K562 (cell line): ENCODE measurements around the gene DNAJB2. TPM values are rescaled to one million over a fixed set of nuclear protein-coding genes. Genes with fewer than 3 reads are reported as not detected.
A peak's percentile ranks its signal among the peaks of the same experiment; 100 is the strongest.

ENCODE experiments used
- ATAC-seq: fragments of 200-7000 bp; cut with Tn5 transposase; 3 replicates; pipeline ENCODE4 v1.9.1; 2020; ENCODE audit warnings: moderate library complexity
- BruUV-seq: library from RNA; stranded (reverse); fragments of 400-500 nt; replicated peaks from 2 replicates; lab custom pipeline; 2021; lab: Mats Ljungman, UMichigan
- CTCF ChIA-PET: fragments of 300-600 bp; formaldehyde crosslinking; extraction: SDS; loops from one replicate; lab custom pipeline; 2021; ENCODE audit warnings: low intra/inter-chr PET ratio; lab: Yijun Ruan, JAX
- POLR2A ChIA-PET: fragments of 300-600, 350-650 bp; sonication (Branson Sonifier 250); formaldehyde crosslinking; extraction: SDS; loops from one replicate; lab custom pipeline; 2021; ENCODE audit warnings: antibody characterized with exemption, inconsistent platforms; lab: Yijun Ruan, JAX
- DNase-seq, 4 experiments: peaks; one replicate each; pipeline versions ENCODE4 v3.0.0 to v3.0.0-alpha.2; 2011 to 2018; ENCODE audit warnings: low spot score in 3 of 4, mixed read lengths in 3 of 4; ENCODE audit errors: extremely low read depth in 1 of 4
- FAIRE-seq: peaks from 2 replicates; lab custom pipeline; 2011; peaks lifted over from hg19 to GRCh38; lab: Jason Lieb, UNC
- H2AFZ ChIP-seq: 2 replicates; pipeline ENCODE4 v1.6.0; 2011; ENCODE audit warnings: low read depth, low read length, control low read depth, inconsistent platforms
- H3K27ac ChIP-seq: fragments of 200-600 bp; 3 replicates; pipeline ENCODE4 v1.8.0; 2011; ENCODE audit warnings: low read depth, mild to moderate bottlenecking, control low read depth, inconsistent platforms, low read length, moderate library complexity, mixed read lengths; ENCODE audit errors: extremely low read depth
- H3K27me3 ChIP-seq, 2 experiments: fragments of 300-600 bp in 1 of 2; 2 replicates in 1 of 2; 3 replicates in 1 of 2; pipeline versions ENCODE4 v1.6.0 to v1.8.0; 2011; ENCODE audit warnings: inconsistent platforms in 2 of 2, low read length in 2 of 2, mild to moderate bottlenecking in 1 of 2, mixed read lengths in 1 of 2, moderate library complexity in 1 of 2; ENCODE audit not compliant: control insufficient read depth in 2 of 2, insufficient read depth in 2 of 2
- H3K36me3 ChIP-seq: fragments of 300-600 bp; 3 replicates; pipeline ENCODE4 v1.8.0; 2011; ENCODE audit warnings: mild to moderate bottlenecking, low read length, inconsistent platforms; ENCODE audit not compliant: control insufficient read depth, insufficient read depth
- H3K4me1 ChIP-seq, 2 experiments: fragments of 200-600 bp in 1 of 2; replicated peaks in 1 of 2; 2 replicates in 1 of 2; 3 replicates in 1 of 2; pipeline versions ENCODE4 v1.5.1 to v1.8.0; 2011; ENCODE audit warnings: inconsistent platforms in 2 of 2, low read length in 2 of 2, mild to moderate bottlenecking in 1 of 2, mixed read lengths in 1 of 2, moderate library complexity in 1 of 2; ENCODE audit not compliant: control insufficient read depth in 2 of 2, insufficient read depth in 2 of 2
- H3K4me2 ChIP-seq: 2 replicates; pipeline ENCODE4 v1.6.1; 2011; ENCODE audit warnings: low read length, control low read depth, inconsistent platforms, mixed read lengths; ENCODE audit not compliant: insufficient read depth
- H3K4me3 ChIP-seq: fragments of 200-600 bp; sonication (generic), shearing (Covaris generic); 2 replicates; pipeline ENCODE4 v1.5.1; 2016; ENCODE audit warnings: control low read depth, inconsistent platforms
- H3K79me2 ChIP-seq: fragments of 200-600 bp; 3 replicates; pipeline ENCODE4 v1.8.0; 2011; ENCODE audit warnings: low read length, inconsistent platforms; ENCODE audit not compliant: control insufficient read depth, insufficient read depth
- H3K9ac ChIP-seq, 2 experiments: 2 replicates each; pipeline versions ENCODE4 v1.6.0 to v1.6.1; 2011; ENCODE audit warnings: low read depth in 2 of 2, low read length in 2 of 2, control low read depth in 1 of 2, inconsistent platforms in 1 of 2, mild to moderate bottlenecking in 1 of 2, mixed read lengths in 1 of 2; ENCODE audit not compliant: insufficient read depth in 1 of 2
- H3K9me1 ChIP-seq: one replicate; pipeline ENCODE4 v1.6.0; 2011; ENCODE audit warnings: inconsistent platforms, mild to moderate bottlenecking, low read length, moderate library complexity; ENCODE audit not compliant: control insufficient read depth, insufficient read depth
- H3K9me3 ChIP-seq: replicated peaks from 2 replicates; pipeline ENCODE4 v1.5.1; 2011; ENCODE audit warnings: low read depth, low read length, inconsistent platforms; ENCODE audit not compliant: control insufficient read depth, insufficient read depth
- H4K20me1 ChIP-seq: replicated peaks from 2 replicates; pipeline ENCODE4 v1.6.1; 2011; ENCODE audit warnings: low read length, inconsistent platforms, mixed read lengths; ENCODE audit not compliant: control insufficient read depth, insufficient read depth
- ARID1B ChIP-seq: fragments of 450-650 bp; IDR thresholded peaks from 2 replicates; pipeline ENCODE4 v1.6.1; 2016; ENCODE audit warnings: antibody characterized with exemption, mild to moderate bottlenecking, inconsistent platforms
- CREB1 ChIP-seq, 2 experiments: sonication (generic) in 1 of 2; formaldehyde crosslinking in 1 of 2; IDR thresholded peaks; 2 replicates each; pipeline versions ENCODE4 v1.6.1 to v1.8.0; 2012 to 2022; ENCODE audit warnings: inconsistent platforms in 1 of 2, mild to moderate bottlenecking in 1 of 2, missing genetic modification reagents in 1 of 2, moderate library complexity in 1 of 2
- CREM ChIP-seq: IDR thresholded peaks from 2 replicates; pipeline ENCODE4 v1.6.1; 2014; ENCODE audit warnings: antibody characterized with exemption, low read depth
- DMBX1 ChIP-seq: fragments of 250-450 bp; sonication (Bioruptor Pico); IDR thresholded peaks from 2 replicates; pipeline ENCODE4 v1.8.0; 2022; ENCODE audit warnings: inconsistent platforms, mild to moderate bottlenecking, moderate library complexity, borderline replicate concordance
- HNRNPL ChIP-seq: fragments of 200-400 bp; formaldehyde crosslinking; IDR thresholded peaks from 2 replicates; pipeline ENCODE4 v1.6.1; 2017; ENCODE audit warnings: low read depth, mild to moderate bottlenecking, low read length
- HSF4 ChIP-seq: fragments of 250-450 bp; sonication (Bioruptor Pico); IDR thresholded peaks from 2 replicates; pipeline ENCODE4 v2.1.2; 2022; ENCODE audit warnings: mild to moderate bottlenecking, moderate library complexity, borderline replicate concordance
- JUN ChIP-seq, 2 experiments: sonication (generic) in 1 of 2; formaldehyde crosslinking in 1 of 2; IDR thresholded peaks; 2 replicates each; pipeline versions ENCODE4 v1.6.1 to v1.8.0; 2012 to 2022; ENCODE audit warnings: borderline replicate concordance in 2 of 2, mild to moderate bottlenecking in 2 of 2, improper control_type of control experiment in 1 of 2, low read depth in 1 of 2, low read length in 1 of 2, missing genetic modification reagents in 1 of 2
- MIER1 ChIP-seq: fragments of 450-650 bp; IDR thresholded peaks from 2 replicates; pipeline ENCODE4 v1.6.1; 2016; ENCODE audit warnings: antibody characterized with exemption, mild to moderate bottlenecking, low read depth
- MTA2 ChIP-seq: fragments of 450-650 bp; IDR thresholded peaks from 2 replicates; pipeline ENCODE4 v1.6.1; 2016; ENCODE audit warnings: low read depth
- POLR3A ChIP-seq: IDR thresholded peaks from 2 replicates; pipeline ENCODE4 v1.6.1; 2011; ENCODE audit warnings: borderline replicate concordance, mild to moderate bottlenecking, moderate library complexity; ENCODE audit not compliant: insufficient read length, insufficient read depth; ENCODE audit errors: extremely low read depth
- PYGO2 ChIP-seq: fragments of 450-650 bp; IDR thresholded peaks from 2 replicates; pipeline ENCODE4 v1.6.1; 2016; ENCODE audit warnings: mild to moderate bottlenecking, missing genetic modification characterization, moderate library complexity, missing compliant biosample characterization
- SRSF9 ChIP-seq: fragments of 200-400 bp; formaldehyde crosslinking; IDR thresholded peaks from 2 replicates; pipeline ENCODE4 v1.6.1; 2017; ENCODE audit warnings: low read depth, low read length, borderline replicate concordance
- TCFL5 ChIP-seq: fragments of 250-450 bp; sonication (Bioruptor Pico); conservative IDR thresholded peaks from 2 replicates; pipeline ENCODE4 v1.6.1; 2021; ENCODE audit warnings: mild to moderate bottlenecking, moderate library complexity, matching md5 sums
- ZC3H4 ChIP-seq: sonication (generic); formaldehyde crosslinking; IDR thresholded peaks from 2 replicates; pipeline ENCODE4 v1.9.0; 2021; ENCODE audit warnings: missing genetic modification reagents, borderline replicate concordance
- ZNF586 ChIP-seq: fragments of 450-650 bp; formaldehyde crosslinking; conservative IDR thresholded peaks from 2 replicates; pipeline ENCODE4 v1.4.0; 2020; ENCODE audit warnings: mild to moderate bottlenecking, moderate library complexity
- ZNF717 ChIP-seq: fragments of 250-450 bp; sonication (Bioruptor Pico); IDR thresholded peaks from 2 replicates; pipeline ENCODE4 v1.5.0; 2021
- WGBS: fragments of 100-300 bp; shearing (Covaris generic); methylation state at CpG from one replicate; pipeline ENCODE4 v1.1.6; 2016; ENCODE audit warnings: low coverage, mixed read lengths; ENCODE audit not compliant: insufficient coverage; ENCODE audit errors: missing lambda C conversion rate; 5-methylcytosine and 5-hydroxymethylcytosine counted together
- in situ Hi-C: fragments of 300-500 bp; cut with MboI; formaldehyde crosslinking; loops from 4 replicates; pipeline ENCODE4 v1.15.0; 2018; ENCODE audit warnings: inconsistent platforms, mixed read lengths
- intact Hi-C: fragments of 100-400 bp; cut with micrococcal nuclease; formaldehyde crosslinking; loops from 2 replicates; pipeline ENCODE4 v1.14.2; 2022
- polyA plus RNA-seq, 8 experiments: library from polyadenylated mRNA; depleted of rRNA in 4 of 8; stranded (reverse) in 5 of 8; unstranded in 3 of 8; fragments of >200 nt; fragmentation: Nextera tagmentation in 2 of 8; fragmentation: Illumina TruSeq in 1 of 8; extraction: Ambion mirVana in 2 of 8; extraction: Trizol in 1 of 8; gene quantifications; 2 replicates each; pipeline versions ENCODE4 v1.2.1 to v1.2.3, GENCODE V29; 2011 to 2014; ENCODE audit warnings: inconsistent platforms in 1 of 8, missing spikeins in 1 of 8
- total RNA-seq, 7 experiments: library from RNA; depleted of rRNA in 6 of 7; stranded (reverse); fragments of >200 nt in 6 of 7; fragmentation: Illumina TruSeq in 2 of 7; extraction: Trizol in 2 of 7; gene quantifications; 2 replicates each; pipeline versions ENCODE4 v1.2.1 to v1.2.3, GENCODE V29; 2011 to 2021; ENCODE audit warnings: low replicate concordance in 1 of 7
- TF ChIP-seq, protein P1 (sequence below): fragments of 250-450 bp; sonication (Bioruptor Pico); IDR thresholded peaks from 2 replicates; pipeline ENCODE4 v1.5.0; 2021; ENCODE audit warnings: mild to moderate bottlenecking, borderline replicate concordance

DNAJB2 gene
- total and polyA plus RNA-seq, 9 of the 15 experiments (the other 6 are each of a cell fraction or from before 2014, with no cell fraction given): 0.08 to 3.0 (median 2.2) TPM; not detected in 1

DNA sequence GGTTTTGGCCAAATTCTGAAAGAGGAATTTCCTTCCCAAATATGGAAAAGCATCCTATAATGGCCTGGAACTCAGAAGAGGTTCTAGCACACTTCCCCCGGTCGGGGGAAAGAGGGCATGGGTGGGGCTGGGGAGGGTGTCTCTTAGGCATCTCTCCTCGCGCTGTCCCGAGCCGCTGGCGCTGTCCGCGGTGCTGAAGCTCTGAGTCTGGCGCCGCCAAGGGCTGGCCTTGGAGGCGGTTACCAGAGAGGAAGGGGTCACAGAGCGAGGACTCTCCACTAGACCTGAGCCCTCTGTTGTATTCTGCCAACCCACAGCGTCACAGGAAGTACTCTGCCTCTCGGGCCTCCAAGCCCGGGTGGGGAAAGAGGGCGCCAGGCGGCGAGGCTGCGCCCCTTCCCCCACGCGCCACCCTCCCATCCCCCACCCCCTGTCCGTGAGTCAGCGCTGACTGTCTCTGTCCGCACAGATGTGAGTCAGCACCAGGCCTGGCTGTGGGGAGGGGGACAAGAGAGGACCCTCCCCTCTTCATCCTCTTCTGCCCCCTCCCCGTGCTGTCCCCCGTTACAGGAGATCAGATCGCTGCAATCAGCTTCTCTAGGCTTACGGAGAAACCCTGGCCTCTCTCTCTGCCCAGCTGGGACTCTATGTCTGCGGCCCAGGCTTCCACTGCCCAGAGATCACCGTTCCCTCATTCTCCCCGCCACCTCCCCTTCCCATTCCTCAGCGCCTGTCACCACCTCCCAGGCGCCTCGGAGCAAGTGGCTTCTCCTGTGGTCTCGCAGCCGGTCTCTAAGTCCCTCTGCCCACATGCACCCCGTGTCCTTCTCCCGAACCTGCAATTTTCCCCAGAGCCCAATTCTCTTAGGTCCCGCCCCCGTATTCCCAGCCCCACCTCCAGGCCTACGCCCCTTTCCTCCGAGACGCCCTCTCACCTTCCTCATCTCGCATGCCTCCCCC is 29.3 kb downstream of the DNAJB2 start (continued):
- TF ChIP-seq POLR3A: no peak
- no peak for TF ChIP-seq SRSF9
- TF ChIP-seq ARID1B: peak; percentile 68
- TF ChIP-seq HSF4 (CRISPR knock-in tag): no peak
- TF ChIP-seq DMBX1 (CRISPR knock-in tag): peak; percentile 63; the same call in 1 of the 2 replicates
- TF ChIP-seq ZNF717 (CRISPR knock-in tag): no peak
- TF ChIP-seq PYGO2 (tag): no peak
- no peak for TF ChIP-seq ZNF586 (CRISPR knock-in tag)
- no peak for TF ChIP-seq HNRNPL

DNA sequence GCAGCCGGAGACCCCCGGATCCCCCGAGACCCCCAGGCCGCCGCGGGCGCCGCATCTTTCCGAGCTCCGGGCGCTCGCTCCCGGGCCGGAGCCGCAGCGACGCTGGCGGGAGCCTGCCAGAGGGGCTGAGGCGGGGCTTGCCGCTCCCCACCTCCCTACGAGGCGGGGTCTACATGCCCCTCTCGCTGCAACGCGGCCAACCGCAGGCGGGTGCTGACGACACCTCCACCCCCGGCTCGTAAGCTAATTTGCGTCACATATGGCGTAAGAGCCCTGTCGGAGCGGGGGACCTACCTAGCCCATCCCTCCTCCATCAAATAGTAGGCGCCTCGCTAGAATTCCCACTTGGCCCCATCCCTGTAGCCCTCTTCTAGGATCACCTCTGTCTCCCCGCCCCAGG is 30.1 kb downstream of the DNAJB2 start, which contains the start of gene PTPRN:
Gene PTPRN (minus strand): TSS at position 124 of the 400 bp plus-strand sequence. CDS start 69 bp downstream, at position 55.
- Histone ChIP-seq H3K4me2 (peak within 1 kb of the TSS; percentile 65), H3K36me3 (no peaks in the 10 kb centered on the region), H3K4me1 (peaks cover 0 to 15% of the 10 kb centered on the region in 2 experiments; a peak in 2 of 5 replicates), H3K9me3 (no peaks in the 10 kb centered on the region), H2AFZ (no peak within 1 kb of the TSS), H4K20me1 (no peaks in the 10 kb centered on the region), H3K9ac (no peak within 1 kb of the TSS), H3K27me3 (peaks cover 6 to 22% of the 10 kb centered on the region in 2 experiments; a peak in 3 of 5 replicates), H3K4me3 (peak within 1 kb of the TSS; percentile 22), H3K79me2 (no peaks in the 10 kb centered on the region), H3K27ac (no peak within 1 kb of the TSS), H3K9me1 (no peaks in the 10 kb centered on the region)
- CTCF ChIA-PET: no interaction called here
- DNase-seq (peak in 2 of 4 experiments; percentile 42 to 48), ATAC-seq (no peak), FAIRE-seq (no peak)
- POLR2A ChIA-PET: interaction anchor here (0.6 to 1.0 kb wide), 3 partner anchors 9 to 1209 kb away, joined by 3 read pairs; no protein-coding TSS in a partner anchor
- in situ Hi-C loops: no loop called here
- WGBS: 4% methylated on average over 19 of the region's 37 CpGs
- intact Hi-C loops: no loop called here
- BruUV-seq: no TSS peak
- TF ChIP-seq MIER1 (no peak), MTA2 (no peak), ZC3H4 (CRISPR knock-in tag) (no peak), CREB1 (IDR thresholded peaks at IDR 0.05) (peak; percentile 66), CREB1 (CRISPR knock-in tag; IDR thresholded peaks at IDR 0.05) (no peak), TCFL5 (no peak), CREM (peak; percentile 66), ZNF586 (CRISPR knock-in tag) (no peak), JUN (IDR thresholded peaks at IDR 0.05; ENCODE audit: borderline replicate concordance, low read depth, low read length) (no peak), JUN (CRISPR knock-in tag; IDR thresholded peaks at IDR 0.05; ENCODE audit: borderline replicate concordance) (no peak)
- TF ChIP-seq, protein P1, sequence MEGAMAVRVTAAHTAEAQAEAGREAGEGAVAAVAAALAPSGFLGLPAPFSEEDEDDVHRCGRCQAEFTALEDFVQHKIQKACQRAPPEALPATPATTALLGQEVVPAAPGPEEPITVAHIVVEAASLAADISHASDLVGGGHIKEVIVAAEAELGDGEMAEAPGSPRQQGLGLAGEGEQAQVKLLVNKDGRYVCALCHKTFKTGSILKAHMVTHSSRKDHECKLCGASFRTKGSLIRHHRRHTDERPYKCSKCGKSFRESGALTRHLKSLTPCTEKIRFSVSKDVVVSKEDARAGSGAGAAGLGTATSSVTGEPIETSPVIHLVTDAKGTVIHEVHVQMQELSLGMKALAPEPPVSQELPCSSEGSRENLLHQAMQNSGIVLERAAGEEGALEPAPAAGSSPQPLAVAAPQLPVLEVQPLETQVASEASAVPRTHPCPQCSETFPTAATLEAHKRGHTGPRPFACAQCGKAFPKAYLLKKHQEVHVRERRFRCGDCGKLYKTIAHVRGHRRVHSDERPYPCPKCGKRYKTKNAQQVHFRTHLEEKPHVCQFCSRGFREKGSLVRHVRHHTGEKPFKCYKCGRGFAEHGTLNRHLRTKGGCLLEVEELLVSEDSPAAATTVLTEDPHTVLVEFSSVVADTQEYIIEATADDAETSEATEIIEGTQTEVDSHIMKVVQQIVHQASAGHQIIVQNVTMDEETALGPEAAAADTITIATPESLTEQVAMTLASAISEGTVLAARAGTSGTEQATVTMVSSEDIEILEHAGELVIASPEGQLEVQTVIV (CRISPR knock-in tag): no peak
